MCF 10A (cell line): ENCODE measurements around the gene FAM13A. TPM values are rescaled to one million over a fixed set of nuclear protein-coding genes. Genes with fewer than 3 reads are reported as not detected.

Experiments
- BruUV-seq: library from RNA; stranded (reverse); fragments of 400-500 nt; replicated peaks from 2 replicates; lab custom pipeline; 2021; lab: Mats Ljungman, UMichigan
- CTCF ChIA-PET: fragments of 300-600 bp; sonication (Branson Sonifier 250); formaldehyde crosslinking; extraction: SDS; loops from one replicate; lab custom pipeline; 2021; ENCODE audit warnings: antibody characterized with exemption, inconsistent platforms; lab: Yijun Ruan, JAX
- POLR2A ChIA-PET: fragments of 300-600, 350-650 bp; sonication (Branson Sonifier 250); formaldehyde crosslinking; extraction: SDS; loops from one replicate; lab custom pipeline; 2020; ENCODE audit warnings: antibody characterized with exemption, inconsistent platforms; lab: Yijun Ruan, JAX
- DNase-seq: peaks from one replicate; pipeline ENCODE4 v3.0.0-alpha.2; 2018; ENCODE audit not compliant: unreplicated experiment
- H3K27ac Mint-ChIP-seq: one replicate; pipeline ENCODE4 v1.8.0; 2022; ENCODE audit warnings: mild to moderate bottlenecking, low read depth, mixed read lengths; ENCODE audit not compliant: unreplicated experiment
- H3K27me3 Mint-ChIP-seq: one replicate; pipeline ENCODE4 v1.8.0; 2022; ENCODE audit warnings: mixed read lengths; ENCODE audit not compliant: insufficient read depth, unreplicated experiment
- H3K36me3 Mint-ChIP-seq: one replicate; pipeline ENCODE4 v1.8.0; 2022; ENCODE audit warnings: mild to moderate bottlenecking, moderate library complexity, mixed read lengths; ENCODE audit not compliant: insufficient read depth, unreplicated experiment
- H3K4me1 Mint-ChIP-seq: one replicate; pipeline ENCODE4 v1.8.0; 2022; ENCODE audit warnings: mixed read lengths; ENCODE audit not compliant: insufficient read depth, unreplicated experiment
- H3K4me3 Mint-ChIP-seq: one replicate; pipeline ENCODE4 v1.8.0; 2022; ENCODE audit warnings: mild to moderate bottlenecking, moderate library complexity, mixed read lengths; ENCODE audit not compliant: unreplicated experiment
- H3K9me3 Mint-ChIP-seq: one replicate; pipeline ENCODE4 v1.8.0; 2022; ENCODE audit warnings: mixed read lengths; ENCODE audit not compliant: unreplicated experiment
- CTCF ChIP-seq: fragments of 200-600 bp; IDR thresholded peaks from one replicate; pipeline ENCODE4 v1.8.0; 2022; ENCODE audit warnings: antibody characterized with exemption, mild to moderate bottlenecking; ENCODE audit not compliant: unreplicated experiment
- intact Hi-C: fragments of 100-400 bp; cut with micrococcal nuclease; formaldehyde crosslinking; loops from 2 replicates; pipeline ENCODE4 v1.14.1; 2022
- total RNA-seq: library from RNA; stranded (reverse); gene quantifications from 2 replicates; pipeline ENCODE4 v1.2.3, GENCODE V29; 2022

FAM13A gene
- total RNA-seq, 1 experiment from 2014 or later = 11.1 TPM

GRCh38 chr4:88979276-88979675 lies 77.7 kb downstream of the FAM13A start:
- Mint-ChIP-seq H3K27me3 (no peaks in the 10 kb centered on the region), H3K4me1 (no peaks in the 10 kb centered on the region), H3K4me3 (no peak overlapping the region), H3K27ac (no peak overlapping the region), H3K36me3 (peaks cover 6% of the 10 kb centered on the region), H3K9me3 (no peaks in the 10 kb centered on the region)
- ChIA-PET CTCF (no interaction called here), POLR2A (interaction anchor here (0.5 kb wide), 1 partner anchor 15 kb away, joined by 3 read pairs; no protein-coding TSS in a partner anchor)
- no peak for DNase-seq
- intact Hi-C loops = no loop called here
- TF ChIP-seq CTCF = no peak
- BruUV-seq = no TSS peak

GRCh38 chr4:88976775-88977035 lies 80.3 kb downstream of the FAM13A start:
- no TSS peak for BruUV-seq
- TF ChIP-seq CTCF = no peak
- H3K4me1 Mint-ChIP-seq = no peaks in the 10 kb centered on the region
- peaks cover 11% of the 10 kb centered on the region for H3K9me3 Mint-ChIP-seq
- no peaks in the 10 kb centered on the region for H3K27me3 Mint-ChIP-seq
- peaks cover 18% of the 10 kb centered on the region for H3K36me3 Mint-ChIP-seq
- intact Hi-C loops = no loop called here
- no peak overlapping the region for H3K27ac Mint-ChIP-seq
- POLR2A ChIA-PET = no interaction called here
- no peak overlapping the region for H3K4me3 Mint-ChIP-seq
- no peak for DNase-seq
- CTCF ChIA-PET = interaction anchor here (1.2 kb wide), 1 partner anchor 15 kb away, joined by 3 read pairs; no protein-coding TSS in a partner anchor

- peaks cover 18% of the 10 kb centered on the region for H3K36me3 Mint-ChIP-seq
- no TSS peak for BruUV-seq
- H3K9me3 Mint-ChIP-seq = peaks cover 11% of the 10 kb centered on the region
- H3K4me3 Mint-ChIP-seq = no peak overlapping the region
- no peak for DNase-seq
- ChIA-PET CTCF (interaction anchor here (1.2 kb wide), 1 partner anchor 15 kb away, joined by 3 read pairs; no protein-coding TSS in a partner anchor), POLR2A (no interaction called here)
- H3K4me1 Mint-ChIP-seq = no peaks in the 10 kb centered on the region
- no peak for TF ChIP-seq CTCF
- intact Hi-C loops = no loop called here
- no peaks in the 10 kb centered on the region for H3K27me3 Mint-ChIP-seq
- no peak overlapping the region for H3K27ac Mint-ChIP-seq
These were observed 80.8 kb downstream of the FAM13A start for GRCh38 chr4:88975958-88976774.

- BruUV-seq = no TSS peak
- Mint-ChIP-seq H3K4me3 (no peak overlapping the region), H3K9me3 (peaks cover 11% of the 10 kb centered on the region), H3K27me3 (no peaks in the 10 kb centered on the region), H3K4me1 (peaks cover 13% of the 10 kb centered on the region), H3K27ac (no peak overlapping the region), H3K36me3 (peaks cover 18% of the 10 kb centered on the region)
- TF ChIP-seq CTCF = no peak
- DNase-seq = peak; percentile 46
- ChIA-PET CTCF (interaction anchor here (1.1 kb wide), 1 partner anchor 153 kb away, joined by 3 read pairs; no protein-coding TSS in a partner anchor), POLR2A (interaction anchor here (0.5 to 0.6 kb wide), 2 partner anchors 39 to 1223 kb away, joined by 3 read pairs; no protein-coding TSS in a partner anchor)
- intact Hi-C loops = no loop called here
These were observed 85.4 kb downstream of the FAM13A start for GRCh38 chr4:88971536-88971935.
